CD14-positive monocyte (primary cell): Measurements from ENCODE around the gene PERM1. TPM values are rescaled to one million over a fixed set of nuclear protein-coding genes. Genes with fewer than 3 reads are reported as not detected.

Experiments
- DNase-seq, 3 donors: peaks; one replicate each; pipeline ENCODE4 v3.0.0-alpha.2; 2011 to 2022
- H2AFZ ChIP-seq: 2 replicates; pipeline ENCODE4 v1.6.0; 2012; ENCODE audit warnings: mild to moderate bottlenecking, low read depth, low read length, inconsistent platforms; ENCODE audit not compliant: insufficient read depth, poor library complexity, severe bottlenecking
- H3K27ac ChIP-seq, 2 donors: 1 replicate in 1 of 2; 2 replicates in 1 of 2; pipeline ENCODE4 v1.5.1; 2012 to 2013; ENCODE audit warnings: low read length in 2 of 2, control low read depth in 1 of 2, inconsistent platforms in 1 of 2, low read depth in 1 of 2, mild to moderate bottlenecking in 1 of 2
- H3K27me3 ChIP-seq, 2 donors: one replicate each; pipeline versions ENCODE4 v1.6.0 to v1.6.1; 2011 to 2013; ENCODE audit warnings: low read length in 2 of 2; ENCODE audit not compliant: control insufficient read depth in 2 of 2, insufficient read depth in 2 of 2
- H3K36me3 ChIP-seq, 2 donors: replicated peaks in 1 of 2; 1 replicate in 1 of 2; 2 replicates in 1 of 2; pipeline versions ENCODE4 v1.5.1 to v1.6.1; 2012 to 2013; ENCODE audit warnings: low read length in 2 of 2, control low read depth in 1 of 2, inconsistent platforms in 1 of 2, mild to moderate bottlenecking in 1 of 2; ENCODE audit not compliant: insufficient read depth in 2 of 2, control insufficient read depth in 1 of 2
- H3K4me1 ChIP-seq, 2 donors: 1 replicate in 1 of 2; 2 replicates in 1 of 2; pipeline versions ENCODE4 v1.5.1 to v1.6.1; 2012 to 2013; ENCODE audit warnings: low read length in 2 of 2, control low read depth in 1 of 2, inconsistent platforms in 1 of 2, mild to moderate bottlenecking in 1 of 2, moderate library complexity in 1 of 2; ENCODE audit not compliant: insufficient read depth in 2 of 2, control insufficient read depth in 1 of 2
- H3K4me2 ChIP-seq: replicated peaks from 2 replicates; pipeline ENCODE3; 2012; ENCODE audit warnings: low read length, moderate library complexity, mild to moderate bottlenecking; ENCODE audit not compliant: poor library complexity, severe bottlenecking; ENCODE audit errors: extremely low read depth
- H3K4me3 ChIP-seq, 3 experiments: fragments of 200-600 bp in 1 of 3; sonication (generic) in 1 of 3; replicated peaks in 1 of 3; 1 replicate in 2 of 3; 2 replicates in 1 of 3; pipeline ENCODE4 v1.5.1; 2011 to 2013; ENCODE audit warnings: low read length in 3 of 3, mild to moderate bottlenecking in 3 of 3, control low read depth in 2 of 3, low read depth in 2 of 3, inconsistent platforms in 1 of 3, moderate library complexity in 1 of 3
- H3K79me2 ChIP-seq: 2 replicates; pipeline ENCODE4 v1.6.0; 2012; ENCODE audit warnings: mild to moderate bottlenecking, control low read depth, inconsistent platforms, low read length, moderate library complexity; ENCODE audit not compliant: insufficient read depth
- H3K9ac ChIP-seq: 2 replicates; pipeline ENCODE4 v1.6.0; 2017; ENCODE audit warnings: low read length, mild to moderate bottlenecking; ENCODE audit not compliant: insufficient read depth, poor library complexity, severe bottlenecking
- H3K9me3 ChIP-seq, 2 donors: replicated peaks in 1 of 2; 1 replicate in 1 of 2; 2 replicates in 1 of 2; pipeline versions ENCODE4 v1.5.1 to v1.6.1; 2012 to 2013; ENCODE audit warnings: low read length in 2 of 2, control low read depth in 1 of 2; ENCODE audit not compliant: control insufficient read depth in 1 of 2, insufficient read depth in 1 of 2
- H4K20me1 ChIP-seq: 2 replicates; pipeline ENCODE4 v1.6.0; 2012; ENCODE audit warnings: mild to moderate bottlenecking, low read length, control low read depth, moderate library complexity; ENCODE audit not compliant: insufficient read depth
- H3K27ac Mint-ChIP-seq, 7 donors: one replicate each; pipeline ENCODE4 v1.8.0; 2020; ENCODE audit warnings: mild to moderate bottlenecking in 7 of 7, mixed read lengths in 7 of 7, moderate library complexity in 6 of 7, inconsistent platforms in 2 of 7
- H3K27me3 Mint-ChIP-seq, 3 donors: one replicate each; pipeline ENCODE4 v1.8.0; 2021 to 2022; ENCODE audit warnings: low read depth in 3 of 3, mild to moderate bottlenecking in 3 of 3, mixed read lengths in 3 of 3, moderate library complexity in 3 of 3, inconsistent platforms in 1 of 3
- H3K36me3 Mint-ChIP-seq, 2 donors: one replicate each; pipeline ENCODE4 v1.8.0; 2020; ENCODE audit warnings: mixed read lengths in 2 of 2, inconsistent platforms in 1 of 2, mild to moderate bottlenecking in 1 of 2
- H3K4me1 Mint-ChIP-seq: one replicate; pipeline ENCODE4 v1.8.0; 2020; ENCODE audit warnings: mild to moderate bottlenecking, mixed read lengths
- H3K4me3 Mint-ChIP-seq, 2 donors: one replicate each; pipeline ENCODE4 v1.8.0; 2020; ENCODE audit warnings: mild to moderate bottlenecking in 2 of 2, mixed read lengths in 2 of 2, moderate library complexity in 1 of 2
- H3K9me3 Mint-ChIP-seq, 7 donors: one replicate each; pipeline ENCODE4 v1.8.0; 2020 to 2022; ENCODE audit warnings: mixed read lengths in 7 of 7, mild to moderate bottlenecking in 6 of 7, moderate library complexity in 6 of 7, inconsistent platforms in 2 of 7
- WGBS: methylation state at CpG from one replicate; pipeline ENCODE4 v1.1.5; 2013; ENCODE audit warnings: missing lambda C conversion rate; ENCODE audit not compliant: insufficient coverage; 5-methylcytosine and 5-hydroxymethylcytosine counted together
- intact Hi-C, 2 donors: fragments of 100-400 bp; cut with micrococcal nuclease; formaldehyde crosslinking; loops; one replicate each; pipeline versions ENCODE4 v1.15.0 to v1.15.1; 2023
- polyA plus RNA-seq, 3 donors: library from polyadenylated mRNA; depleted of rRNA in 1 of 3; unstranded in 2 of 3; stranded (reverse) in 1 of 3; fragments of 300-500 nt in 2 of 3; fragments of >200 nt in 1 of 3; fragmentation: Illumina TruSeq in 2 of 3; gene quantifications; 1 replicate in 2 of 3; 2 replicates in 1 of 3; pipeline ENCODE4 v1.2.3, GENCODE V29; 2012 to 2021
- TF ChIP-seq, protein P1 (sequence below): fragments of 200-600 bp; IDR thresholded peaks from one replicate; pipeline ENCODE4 v1.8.0; 2022; ENCODE audit warnings: antibody characterized with exemption, mild to moderate bottlenecking

The PERM1 gene
- polyA plus RNA-seq, 3 donors: not detected

DNA sequence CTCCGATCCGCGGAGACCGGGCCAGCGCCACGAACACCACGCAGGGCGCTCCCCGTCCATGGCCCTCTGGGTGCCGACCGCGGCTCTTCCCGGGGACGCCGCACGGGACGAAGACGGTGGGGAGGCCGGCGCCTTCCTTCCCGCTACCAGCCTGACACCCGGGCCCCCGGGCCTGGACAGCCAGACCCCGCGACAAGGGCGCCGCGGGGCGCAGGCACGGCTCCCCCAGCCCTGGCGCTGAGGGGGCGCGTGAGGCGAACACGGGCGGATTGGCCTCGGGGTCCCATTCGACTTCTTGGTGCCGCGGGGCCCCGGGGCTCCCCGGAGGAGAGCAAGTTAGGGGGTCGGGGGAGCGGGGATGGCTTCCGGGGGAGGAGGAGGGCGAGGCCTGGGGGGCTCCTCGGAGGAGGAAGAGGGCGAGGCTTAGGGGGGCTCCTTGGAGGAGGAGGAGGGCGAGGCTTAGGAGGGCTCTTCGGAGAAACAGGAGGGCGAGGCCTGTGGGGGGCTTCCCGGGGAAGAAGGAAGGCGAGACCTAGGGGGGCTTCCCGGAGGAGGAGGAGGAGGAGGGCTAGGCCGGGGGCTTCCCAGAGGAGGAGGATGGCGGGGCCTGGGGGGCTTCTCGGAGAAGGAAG is 22.0 kb downstream of the PERM1 start:
- Histone ChIP-seq H3K4me2 (peak overlapping the region; percentile 90), H3K79me2 (peaks cover 23% of the 10 kb centered on the region), H3K27ac (no peak overlapping the region), H3K27me3 (peaks cover 0 to 5% of the 10 kb centered on the region in 2 donors), H3K9me3 (no peaks in the 10 kb centered on the region), H3K4me1 (peaks cover 22 to 60% of the 10 kb centered on the region in 2 donors), H2AFZ (peak overlapping the region; percentile 94), H3K4me3 (peak overlapping the region; percentile 34 to 94 (median 52)), H4K20me1 (peaks cover 18% of the 10 kb centered on the region), H3K9ac (peak overlapping the region; percentile 75), H3K36me3 (peaks cover 22 to 24% of the 10 kb centered on the region in 2 donors)
- WGBS: 26% methylated on average over 54 of the region's 57 CpGs
- Mint-ChIP-seq H3K4me3 (peak overlapping the region; percentile 73 to 95), H3K9me3 (no peaks in the 10 kb centered on the region), H3K27me3 (peaks cover 6 to 20% (median 10%) of the 10 kb centered on the region in 3 donors), H3K4me1 (peaks cover 40% of the 10 kb centered on the region), H3K36me3 (peaks cover 30 to 39% of the 10 kb centered on the region in 2 donors), H3K27ac (peak overlapping the region in 2 of 7 donors; percentile 55 to 81)
- TF ChIP-seq, protein P1, sequence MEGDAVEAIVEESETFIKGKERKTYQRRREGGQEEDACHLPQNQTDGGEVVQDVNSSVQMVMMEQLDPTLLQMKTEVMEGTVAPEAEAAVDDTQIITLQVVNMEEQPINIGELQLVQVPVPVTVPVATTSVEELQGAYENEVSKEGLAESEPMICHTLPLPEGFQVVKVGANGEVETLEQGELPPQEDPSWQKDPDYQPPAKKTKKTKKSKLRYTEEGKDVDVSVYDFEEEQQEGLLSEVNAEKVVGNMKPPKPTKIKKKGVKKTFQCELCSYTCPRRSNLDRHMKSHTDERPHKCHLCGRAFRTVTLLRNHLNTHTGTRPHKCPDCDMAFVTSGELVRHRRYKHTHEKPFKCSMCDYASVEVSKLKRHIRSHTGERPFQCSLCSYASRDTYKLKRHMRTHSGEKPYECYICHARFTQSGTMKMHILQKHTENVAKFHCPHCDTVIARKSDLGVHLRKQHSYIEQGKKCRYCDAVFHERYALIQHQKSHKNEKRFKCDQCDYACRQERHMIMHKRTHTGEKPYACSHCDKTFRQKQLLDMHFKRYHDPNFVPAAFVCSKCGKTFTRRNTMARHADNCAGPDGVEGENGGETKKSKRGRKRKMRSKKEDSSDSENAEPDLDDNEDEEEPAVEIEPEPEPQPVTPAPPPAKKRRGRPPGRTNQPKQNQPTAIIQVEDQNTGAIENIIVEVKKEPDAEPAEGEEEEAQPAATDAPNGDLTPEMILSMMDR: no peak
- intact Hi-C loops: loop anchor here in 1 of 2 donors (10.0 kb wide), 1 partner anchor 55 kb away; no protein-coding TSS in a partner anchor
- no peak for DNase-seq

DNA sequence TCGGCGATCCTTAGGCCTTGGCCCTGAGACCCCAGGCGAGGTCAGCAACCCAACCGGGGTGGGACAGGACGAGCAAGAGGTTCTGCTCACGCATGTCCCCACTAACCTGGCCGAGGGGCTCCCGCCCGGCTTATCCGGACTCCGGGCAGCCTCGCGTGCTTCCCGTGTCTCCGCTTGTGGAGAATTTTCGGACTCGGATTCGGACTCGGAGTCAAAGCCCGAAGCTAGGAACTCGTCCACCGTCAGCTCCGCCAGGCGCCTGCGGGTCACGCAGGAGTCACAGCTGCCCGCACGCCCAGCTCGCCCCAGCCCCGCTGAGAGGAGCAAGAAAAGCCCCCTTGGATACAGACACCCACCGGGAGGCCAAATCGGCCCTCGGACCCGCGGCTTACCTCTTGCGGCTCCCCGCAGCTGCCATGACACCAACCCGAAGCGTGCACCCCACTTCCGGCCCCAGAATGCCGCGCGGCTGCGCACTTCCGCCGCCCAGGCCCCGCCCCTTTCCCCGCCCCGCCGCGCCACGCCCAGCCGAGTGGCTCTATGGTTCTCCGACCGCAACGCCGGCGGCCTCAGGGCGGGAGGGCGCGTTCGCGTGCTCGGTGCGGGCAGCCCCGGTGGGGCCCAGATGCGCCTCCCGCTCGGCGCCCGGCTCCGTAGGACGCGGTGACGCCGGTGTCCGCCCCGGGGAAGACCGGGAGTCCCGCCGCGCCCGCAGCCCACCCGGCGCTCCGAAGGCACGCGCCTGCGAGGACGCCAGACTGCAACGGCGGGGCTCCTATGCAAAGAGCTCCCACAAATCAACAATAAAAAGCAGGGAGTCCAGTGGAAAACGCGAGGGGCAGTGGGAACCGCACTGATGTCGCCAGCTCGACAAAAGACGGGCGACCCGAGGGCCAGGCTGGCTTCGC is 22.8 kb downstream of the PERM1 start, which contains the start of gene NOC2L:
Gene NOC2L (minus strand): TSS at position 434 of the 908 bp plus-strand sequence. CDS start 16 bp downstream, at position 418.
- peak; percentile 82 to 88 (median 85) for DNase-seq
- Histone ChIP-seq H3K4me1 (peaks cover 22 to 62% of the 10 kb centered on the region in 2 donors), H3K4me2 (peak within 1 kb of the TSS; percentile 90), H3K9ac (peak within 1 kb of the TSS; percentile 75), H2AFZ (peak within 1 kb of the TSS; percentile 94), H3K79me2 (peaks cover 23% of the 10 kb centered on the region), H3K36me3 (peaks cover 28 to 32% of the 10 kb centered on the region in 2 donors), H3K27me3 (peaks cover 0 to 5% of the 10 kb centered on the region in 2 donors), H3K27ac (peak within 1 kb of the TSS; percentile 13 to 78), H4K20me1 (peaks cover 18% of the 10 kb centered on the region), H3K9me3 (no peaks in the 10 kb centered on the region), H3K4me3 (peak within 1 kb of the TSS; percentile 64 to 94 (median 93))
- TF ChIP-seq, protein P1: no peak
- H3K27ac Mint-ChIP-seq: peak within 1 kb of the TSS; percentile 63 to 87 (median 76)
- peaks cover 6 to 20% (median 10%) of the 10 kb centered on the region in 3 donors for H3K27me3 Mint-ChIP-seq
- H3K36me3 Mint-ChIP-seq: peaks cover 37 to 45% of the 10 kb centered on the region in 2 donors
- intact Hi-C loops: no loop called here
- peak within 1 kb of the TSS; percentile 89 to 95 for H3K4me3 Mint-ChIP-seq
- peaks cover 40% of the 10 kb centered on the region for H3K4me1 Mint-ChIP-seq
- 10% methylated on average over 79 of the region's 101 CpGs for WGBS
- no peaks in the 10 kb centered on the region for H3K9me3 Mint-ChIP-seq
